ENCODE data around the gene MAGI2. TPM values are rescaled to one million over a fixed set of nuclear protein-coding genes. Genes with fewer than 3 reads are reported as not detected.

The MAGI2 gene
- total and polyA plus RNA-seq, 4 donors: 0.37 to 4.1 (median 1.4) TPM

- Histone ChIP-seq H3K36me3 (ENCODE audit: control insufficient read depth in 4 of 4, insufficient read depth in 3 of 4, low read depth in 1 of 4, low read length in 3 of 4) (no peaks in the 10 kb centered on the region), H3K4me3 (ENCODE audit: low read depth in 1 of 3, low read length in 3 of 3) (no peak overlapping the region), H3K27ac (ENCODE audit: low read depth in 1 of 2, low read length in 2 of 2) (no peak overlapping the region), H3K4me1 (ENCODE audit: control insufficient read depth in 4 of 4, insufficient read depth in 4 of 4, low read length in 3 of 4) (no peaks in the 10 kb centered on the region), H3K27me3 (ENCODE audit: control insufficient read depth in 4 of 4, insufficient read depth in 4 of 4, low read length in 3 of 4) (no peaks in the 10 kb centered on the region), H3K9me3 (ENCODE audit: control insufficient read depth in 4 of 4, low read length in 3 of 4) (peaks cover 0 to 6% (median 2%) of the 10 kb centered on the region in 4 donors), H3K9ac (ENCODE audit: low read depth in 1 of 2, low read length in 2 of 2) (no peak overlapping the region)
- no peak for TF ChIP-seq HNF4G (IDR thresholded peaks at IDR 0.05)
- no peak for TF ChIP-seq FOXA1 (IDR thresholded peaks at IDR 0.05)
- no peak for TF ChIP-seq RAD21 (IDR thresholded peaks at IDR 0.05)
- no peak for TF ChIP-seq HNF4A (conservative IDR thresholded peaks at IDR 0.05)
- TF ChIP-seq JUND (IDR thresholded peaks at IDR 0.05): no peak
- TF ChIP-seq CTCF (IDR thresholded peaks at IDR 0.05; ENCODE audit: low read depth, low read length, missing input control): no peak
- no peak for TF ChIP-seq RXRA (IDR thresholded peaks at IDR 0.05)
- no peak for TF ChIP-seq REST (IDR thresholded peaks at IDR 0.05)
- no peak for TF ChIP-seq MAX (IDR thresholded peaks at IDR 0.05)
- TF ChIP-seq TAF1 (conservative IDR thresholded peaks at IDR 0.05): no peak
- no peak for TF ChIP-seq ZBTB33 (IDR thresholded peaks at IDR 0.05)
- no peak for TF ChIP-seq GABPA (IDR thresholded peaks at IDR 0.05 in 1 of 2, conservative IDR thresholded peaks at IDR 0.05 in 1 of 2)
- no peak for TF ChIP-seq ATF3 (IDR thresholded peaks at IDR 0.05)
- TF ChIP-seq FOXA2 (IDR thresholded peaks at IDR 0.05): no peak
- TF ChIP-seq YY1 (IDR thresholded peaks at IDR 0.05): no peak
- TF ChIP-seq NR2F2 (IDR thresholded peaks at IDR 0.05): no peak
- DNase-seq (ENCODE audit: low spot score): no peak
These were observed 700.9 kb downstream of the MAGI2 start for GRCh38 chr7:78752554-78752953.

- DNase-seq (ENCODE audit: low spot score): no peak
- Histone ChIP-seq H3K36me3 (ENCODE audit: control insufficient read depth in 4 of 4, insufficient read depth in 3 of 4, low read depth in 1 of 4, low read length in 3 of 4) (no peaks in the 10 kb centered on the region), H3K4me1 (ENCODE audit: control insufficient read depth in 4 of 4, insufficient read depth in 4 of 4, low read length in 3 of 4) (no peaks in the 10 kb centered on the region), H3K9ac (ENCODE audit: low read depth in 1 of 2, low read length in 2 of 2) (no peak overlapping the region), H3K27me3 (ENCODE audit: control insufficient read depth in 4 of 4, insufficient read depth in 4 of 4, low read length in 3 of 4) (no peaks in the 10 kb centered on the region), H3K9me3 (ENCODE audit: control insufficient read depth in 4 of 4, low read length in 3 of 4) (peaks cover 0 to 6% (median 2%) of the 10 kb centered on the region in 4 donors), H3K27ac (ENCODE audit: low read depth in 1 of 2, low read length in 2 of 2) (no peak overlapping the region), H3K4me3 (ENCODE audit: low read depth in 1 of 3, low read length in 3 of 3) (no peak overlapping the region)
- TF ChIP-seq HNF4A (conservative IDR thresholded peaks at IDR 0.05) (no peak), FOXA1 (IDR thresholded peaks at IDR 0.05) (no peak), RXRA (IDR thresholded peaks at IDR 0.05) (no peak), YY1 (IDR thresholded peaks at IDR 0.05) (no peak)
- WGBS: 90% methylated on average over 4 of the region's 4 CpGs
These were observed 702.2 kb downstream of the MAGI2 start for GRCh38 chr7:78751253-78751652.

Measured in liver (tissue), 9 donors.